ENCODE results near the gene PLEKHA1. TPM values are rescaled to one million over a fixed set of nuclear protein-coding genes. Genes with fewer than 3 reads are reported as not detected.

The PLEKHA1 gene
- 44.0 and 44.3 TPM in 2 replicates for total RNA-seq
- long read RNA-seq, full-length matches to known transcripts: 20 of 87 reads
- long read RNA-seq, partial matches to known transcripts: 2 of 87 reads
- long read RNA-seq, other reads (novel, unspliced or antisense): 65 of 87 reads

DNA sequence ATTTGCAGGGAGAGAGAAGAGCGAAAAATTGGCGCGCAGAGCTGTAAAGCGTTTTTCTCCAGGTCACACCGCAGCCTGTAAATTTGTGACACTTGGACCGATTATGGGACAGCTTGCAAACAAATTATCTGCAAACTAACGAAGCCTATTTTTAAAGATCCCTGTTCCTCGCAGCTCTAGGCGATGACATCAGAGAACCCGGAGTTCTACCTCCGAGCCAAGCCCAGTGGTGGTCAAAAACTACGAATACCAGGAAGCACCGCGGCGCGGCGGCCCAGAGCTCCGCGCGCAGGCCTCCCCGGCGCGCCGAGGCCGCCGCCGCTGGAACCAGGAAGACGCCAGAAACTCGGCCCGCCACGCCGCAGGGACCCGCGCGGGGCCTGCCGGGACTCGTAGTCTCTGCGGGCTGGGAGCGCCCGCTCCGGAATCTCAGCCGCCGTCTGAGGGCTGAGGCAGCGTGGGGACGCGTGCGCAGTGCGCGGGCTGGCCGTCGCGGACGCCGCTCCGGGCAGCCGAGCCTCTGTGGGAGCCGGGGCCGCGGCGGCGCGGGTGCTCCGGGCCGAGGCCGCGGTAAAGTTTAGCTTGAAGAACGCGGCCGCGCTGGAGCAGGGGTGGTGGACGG lies at the start of gene PLEKHA1:
Gene PLEKHA1 (plus strand): TSS at position 472 of the 622 bp plus-strand sequence. CDS start 18,493 bp downstream, outside the sequence.
- H3K27ac Mint-ChIP-seq: peak within 1 kb of the TSS; percentile 97
- H3K36me3 Mint-ChIP-seq (ENCODE audit: insufficient read depth): peaks cover under 1% of the 10 kb centered on the region
- no peaks in the 10 kb centered on the region for H3K27me3 Mint-ChIP-seq
- H3K4me1 Mint-ChIP-seq (ENCODE audit: low read depth): peaks cover 16% of the 10 kb centered on the region
- no peaks in the 10 kb centered on the region for H3K9me3 Mint-ChIP-seq (ENCODE audit: low read depth)
- DNase-seq (ENCODE audit: low spot score, unreplicated experiment): peak; percentile 92
- peak within 1 kb of the TSS; percentile 94 for H3K4me3 Mint-ChIP-seq (ENCODE audit: low read depth)
- TF ChIP-seq CTCF (IDR thresholded peaks at IDR 0.05; ENCODE audit: unreplicated experiment): no peak

- H3K27ac Mint-ChIP-seq: no peak overlapping the region
- H3K9me3 Mint-ChIP-seq (ENCODE audit: low read depth): peaks cover 8% of the 10 kb centered on the region
- H3K27me3 Mint-ChIP-seq: no peaks in the 10 kb centered on the region
- H3K4me1 Mint-ChIP-seq (ENCODE audit: low read depth): no peaks in the 10 kb centered on the region
- H3K36me3 Mint-ChIP-seq (ENCODE audit: insufficient read depth): peaks cover 1% of the 10 kb centered on the region
- no peak overlapping the region for H3K4me3 Mint-ChIP-seq (ENCODE audit: low read depth)
- TF ChIP-seq CTCF (IDR thresholded peaks at IDR 0.05; ENCODE audit: unreplicated experiment): no peak
- no peak for DNase-seq (ENCODE audit: low spot score, unreplicated experiment)
These were observed 49.3 kb upstream of the PLEKHA1 start for GRCh38 chr10:122325235-122325634.

GRCh38 chr10:122326385-122326784 lies 48.1 kb upstream of the PLEKHA1 start:
- TF ChIP-seq CTCF (IDR thresholded peaks at IDR 0.05; ENCODE audit: unreplicated experiment): no peak
- H3K27ac Mint-ChIP-seq: no peak overlapping the region
- H3K36me3 Mint-ChIP-seq (ENCODE audit: insufficient read depth): no peaks in the 10 kb centered on the region
- H3K4me3 Mint-ChIP-seq (ENCODE audit: low read depth): no peak overlapping the region
- no peak for DNase-seq (ENCODE audit: low spot score, unreplicated experiment)
- peaks cover 5% of the 10 kb centered on the region for H3K4me1 Mint-ChIP-seq (ENCODE audit: low read depth)
- H3K9me3 Mint-ChIP-seq (ENCODE audit: low read depth): no peaks in the 10 kb centered on the region
- H3K27me3 Mint-ChIP-seq: no peaks in the 10 kb centered on the region

DNA sequence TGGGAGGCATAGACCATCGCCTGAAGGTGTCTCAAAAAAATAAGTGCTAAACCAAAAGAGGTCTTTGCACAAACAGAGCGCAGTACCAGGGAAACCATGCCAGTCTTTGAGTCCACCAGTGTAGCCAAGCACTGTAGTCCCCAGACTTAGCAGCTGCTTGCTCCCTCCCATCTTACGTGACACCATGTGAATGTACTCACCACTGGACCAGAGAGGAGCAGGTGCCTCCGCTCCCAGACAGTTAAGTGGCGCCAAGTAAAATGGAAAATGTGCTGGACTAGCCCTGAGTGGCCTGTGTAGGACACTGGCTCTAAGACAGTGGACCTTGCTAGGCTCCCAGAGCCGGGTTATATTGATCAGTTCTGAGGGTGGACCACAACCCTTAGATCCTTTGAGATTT lies 47.7 kb upstream of the PLEKHA1 start:
- H3K4me3 Mint-ChIP-seq (ENCODE audit: low read depth): no peak overlapping the region
- TF ChIP-seq CTCF (IDR thresholded peaks at IDR 0.05; ENCODE audit: unreplicated experiment): no peak
- H3K27me3 Mint-ChIP-seq: no peaks in the 10 kb centered on the region
- no peak for DNase-seq (ENCODE audit: low spot score, unreplicated experiment)
- H3K27ac Mint-ChIP-seq: no peak overlapping the region
- no peaks in the 10 kb centered on the region for H3K36me3 Mint-ChIP-seq (ENCODE audit: insufficient read depth)
- no peaks in the 10 kb centered on the region for H3K9me3 Mint-ChIP-seq (ENCODE audit: low read depth)
- peaks cover 9% of the 10 kb centered on the region for H3K4me1 Mint-ChIP-seq (ENCODE audit: low read depth)

DNA sequence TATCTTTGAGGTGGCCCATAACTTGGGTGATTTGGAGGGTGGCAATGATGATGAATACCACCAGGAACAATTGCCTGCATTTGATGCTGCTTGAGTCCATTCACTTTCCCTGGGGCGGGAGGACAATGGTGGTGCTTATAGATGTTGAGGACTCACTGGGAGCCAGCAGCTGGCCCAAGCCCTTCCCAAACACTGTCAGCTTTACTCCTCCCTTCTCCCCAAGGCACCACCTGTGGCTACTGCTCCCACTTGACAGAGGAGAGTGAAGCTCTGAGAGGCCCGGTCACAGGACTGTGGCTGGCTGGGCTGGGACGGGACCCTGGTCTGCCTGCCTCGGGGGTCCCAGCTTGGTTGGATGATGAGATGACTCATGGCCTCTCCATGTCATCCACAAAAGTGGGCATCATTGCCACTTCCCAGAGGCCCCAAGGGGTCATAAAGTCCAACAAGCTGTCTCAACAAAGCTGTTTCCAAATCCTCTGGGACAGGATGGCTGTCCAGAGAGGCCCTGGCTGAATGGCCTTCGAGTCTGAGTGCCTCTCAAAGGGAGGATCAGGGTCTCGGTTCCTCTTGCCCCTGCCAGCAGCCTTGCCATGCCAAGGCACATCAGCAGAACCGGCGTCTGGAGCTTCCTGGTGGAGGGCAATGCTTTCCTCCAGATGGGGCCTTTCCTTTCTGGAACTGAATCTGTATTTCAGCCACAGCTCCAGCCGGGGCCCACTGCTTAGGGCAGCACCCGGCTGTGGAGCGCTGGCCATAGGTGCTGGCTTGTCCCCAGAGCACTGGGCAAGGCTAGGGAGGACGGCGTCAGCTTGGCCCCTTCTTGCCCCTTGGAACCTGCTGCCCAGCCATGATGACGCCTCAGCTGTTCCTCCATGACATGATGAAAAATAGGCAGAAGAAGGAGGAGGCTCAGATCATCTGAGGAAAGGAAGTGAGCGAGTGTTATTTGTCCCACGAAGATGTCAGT lies 47.0 kb upstream of the PLEKHA1 start:
- H3K27ac Mint-ChIP-seq: no peak overlapping the region
- DNase-seq (ENCODE audit: low spot score, unreplicated experiment): no peak
- H3K36me3 Mint-ChIP-seq (ENCODE audit: insufficient read depth): no peaks in the 10 kb centered on the region
- no peak overlapping the region for H3K4me3 Mint-ChIP-seq (ENCODE audit: low read depth)
- H3K4me1 Mint-ChIP-seq (ENCODE audit: low read depth): peaks cover 14% of the 10 kb centered on the region
- no peaks in the 10 kb centered on the region for H3K9me3 Mint-ChIP-seq (ENCODE audit: low read depth)
- TF ChIP-seq CTCF (IDR thresholded peaks at IDR 0.05; ENCODE audit: unreplicated experiment): no peak
- no peaks in the 10 kb centered on the region for H3K27me3 Mint-ChIP-seq

Measured in progenitor cell of endocrine pancreas (in vitro differentiated cells).